Measurements from ENCODE around the gene EVI5. TPM values are rescaled to one million over a fixed set of nuclear protein-coding genes. Genes with fewer than 3 reads are reported as not detected.
"Not testable (repeated sequence)": the region's sequence is repeated elsewhere in the genome, so short reads cannot be mapped to it uniquely, and the experiment has no call there.

The EVI5 gene
- total RNA-seq, 1 donor from 2014 or later: 9.6 TPM

GRCh38 chr1:92601044-92601443 lies 183.9 kb downstream of the EVI5 start:
- TF ChIP-seq CTCF (conservative IDR thresholded peaks at IDR 0.05; ENCODE audit: low read depth, low read length): no peak
- no peak overlapping the region for H3K4me3 ChIP-seq (ENCODE audit: low read depth, low read length)
- DNase-seq (ENCODE audit: low read depth): no peak

DNA sequence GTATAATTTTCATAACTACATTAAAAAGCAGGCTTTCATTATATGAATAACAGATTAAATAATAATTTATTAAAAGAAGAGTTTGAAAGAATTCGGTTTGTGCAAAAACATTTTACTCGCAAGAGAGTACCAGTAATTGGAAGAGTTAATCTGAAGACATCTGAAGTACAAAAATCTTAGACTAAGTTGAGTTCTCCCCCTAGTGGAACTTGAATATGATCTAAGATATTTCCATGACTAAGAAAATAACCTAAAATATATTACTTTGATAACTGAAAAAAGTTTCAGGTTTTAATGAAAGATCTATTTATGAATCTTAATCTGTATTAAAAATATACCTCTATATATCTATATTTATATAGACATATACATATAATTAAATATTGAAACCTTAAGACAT lies 185.7 kb downstream of the EVI5 start:
- TF ChIP-seq CTCF (conservative IDR thresholded peaks at IDR 0.05; ENCODE audit: low read depth, low read length): peak; percentile 41
- H3K4me3 ChIP-seq (ENCODE audit: low read depth, low read length): no peak overlapping the region
- DNase-seq (ENCODE audit: low read depth): peak; percentile 1

DNA sequence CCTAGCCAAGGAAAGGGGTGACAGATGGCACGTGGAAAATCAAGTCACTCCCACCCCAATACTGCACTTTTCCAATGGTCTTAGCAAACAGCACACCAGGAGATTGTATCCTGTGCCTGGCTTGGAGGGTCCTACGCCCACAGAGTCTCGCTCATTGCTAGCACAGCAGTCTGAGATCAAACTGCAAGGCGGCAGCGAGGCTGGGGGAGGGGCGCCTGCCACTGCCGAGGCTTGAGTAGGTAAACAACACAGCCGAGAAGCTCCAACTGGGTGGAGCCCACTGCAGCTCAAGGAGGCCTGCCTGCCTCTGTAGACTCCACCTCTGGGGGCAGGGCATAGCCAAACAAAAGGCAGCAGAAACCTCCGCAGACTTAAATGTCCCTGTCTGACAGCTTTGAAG lies 195.5 kb downstream of the EVI5 start:
- not testable (repeated sequence) for H3K4me3 ChIP-seq (ENCODE audit: low read depth, low read length); DNase-seq (ENCODE audit: low read depth)

- no peak for TF ChIP-seq CTCF (conservative IDR thresholded peaks at IDR 0.05; ENCODE audit: low read depth, low read length)
- no peak overlapping the region for H3K4me3 ChIP-seq (ENCODE audit: low read depth, low read length)
- DNase-seq (ENCODE audit: low read depth): no peak
Measured at GRCh38 chr1:92587445-92587844, 197.5 kb downstream of the EVI5 start.

DNA sequence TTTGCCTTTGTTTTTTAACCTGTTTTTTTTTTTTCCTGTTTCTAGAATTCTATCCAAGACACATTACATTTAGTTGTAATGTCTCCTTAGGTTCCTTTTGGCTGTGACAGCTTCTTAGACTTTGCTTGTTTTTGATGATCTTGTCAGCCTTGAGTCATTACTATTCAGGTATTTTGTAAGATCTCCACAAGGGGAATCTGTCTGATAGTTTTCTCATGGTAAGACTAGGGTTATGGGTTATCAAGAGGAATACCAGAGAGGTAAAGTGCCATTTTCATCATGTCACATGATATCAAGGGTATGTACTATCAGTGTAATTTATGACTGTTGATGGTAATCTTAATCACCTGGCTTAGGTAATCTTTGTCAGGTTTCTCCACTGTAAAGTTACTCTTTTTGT lies 199.1 kb downstream of the EVI5 start:
- H3K4me3 ChIP-seq (ENCODE audit: low read depth, low read length): no peak overlapping the region
- DNase-seq (ENCODE audit: low read depth): no peak
- no peak for TF ChIP-seq CTCF (conservative IDR thresholded peaks at IDR 0.05; ENCODE audit: low read depth, low read length)

DNA sequence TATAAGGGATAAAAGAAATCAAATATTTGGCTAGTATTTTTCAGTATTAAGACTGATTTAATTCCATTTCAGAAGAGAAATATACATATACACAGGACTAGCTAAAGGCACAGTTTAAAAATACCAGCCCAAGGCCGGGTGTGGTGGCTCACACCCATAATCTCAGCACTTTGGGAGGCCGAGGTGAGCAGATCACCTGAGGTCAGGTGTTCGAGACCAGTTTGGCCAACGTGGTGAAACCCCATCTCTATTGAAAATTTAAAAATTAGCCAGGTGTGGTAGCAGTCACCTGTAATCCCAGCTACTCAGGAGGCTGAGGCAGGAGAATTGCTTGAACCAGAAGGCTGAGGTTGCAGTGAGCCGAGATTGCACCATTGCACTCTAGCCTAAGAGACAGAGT lies 200.1 kb downstream of the EVI5 start:
- H3K4me3 ChIP-seq (ENCODE audit: low read depth, low read length); DNase-seq (ENCODE audit: low read depth): not testable (repeated sequence)

GRCh38 chr1:92583821-92584760 lies 200.8 kb downstream of the EVI5 start:
- TF ChIP-seq CTCF (conservative IDR thresholded peaks at IDR 0.05; ENCODE audit: low read depth, low read length): no peak
- no peak overlapping the region for H3K4me3 ChIP-seq (ENCODE audit: low read depth, low read length)
- no peak for DNase-seq (ENCODE audit: low read depth)

- no peak overlapping the region for H3K4me3 ChIP-seq (ENCODE audit: low read depth, low read length)
- DNase-seq (ENCODE audit: low read depth): no peak
- no peak for TF ChIP-seq CTCF (conservative IDR thresholded peaks at IDR 0.05; ENCODE audit: low read depth, low read length)
Measured at GRCh38 chr1:92577261-92577895, 207.5 kb downstream of the EVI5 start.
